Upper lobe of left lung (tissue), 6 donors: Measurements from ENCODE around the gene PCSK9. TPM values are rescaled to one million over a fixed set of nuclear protein-coding genes. Genes with fewer than 3 reads are reported as not detected.

Experiments
- ATAC-seq, 2 donors: fragments of 200-7000 bp; cut with Tn5 transposase; one replicate each; pipeline ENCODE4 v1.9.1; 2022; ENCODE audit warnings: mild to moderate bottlenecking in 2 of 2, moderate library complexity in 2 of 2; ENCODE audit not compliant: low FRiP score in 2 of 2
- DNase-seq, 2 donors: peaks; one replicate each; pipeline ENCODE4 v3.0.0-alpha.2; 2019 to 2020
- H3K27ac ChIP-seq, 4 donors: fragments of 200-600 bp; sonication (generic); one replicate each; pipeline ENCODE4 v1.5.1; 2016 to 2019
- H3K27me3 ChIP-seq, 4 donors: fragments of 200-600 bp; sonication (generic); one replicate each; pipeline ENCODE4 v1.5.1; 2017 to 2019
- H3K36me3 ChIP-seq, 4 donors: fragments of 200-600 bp; sonication (generic); one replicate each; pipeline ENCODE4 v1.5.1; 2016 to 2019
- H3K4me1 ChIP-seq, 4 donors: fragments of 200-600 bp; sonication (generic); one replicate each; pipeline ENCODE4 v1.5.1; 2018 to 2019
- H3K4me3 ChIP-seq, 4 donors: fragments of 200-600 bp; sonication (generic); one replicate each; pipeline ENCODE4 v1.5.1; 2017 to 2019; ENCODE audit warnings: mild to moderate bottlenecking in 2 of 4, moderate library complexity in 1 of 4
- H3K9me3 ChIP-seq, 4 donors: fragments of 200-600 bp; sonication (generic); one replicate each; pipeline ENCODE4 v1.5.1; 2018 to 2019
- EP300 ChIP-seq, 4 donors: sonication (generic); formaldehyde crosslinking; IDR thresholded peaks; one replicate each; pipeline ENCODE4 v1.5.1; 2017; ENCODE audit warnings: antibody characterized with exemption in 4 of 4, control low read depth in 2 of 4
- POLR2A ChIP-seq, 4 donors: fragments of 450-650 bp; IDR thresholded peaks; one replicate each; pipeline ENCODE4 v1.5.1; 2016 to 2017; ENCODE audit warnings: antibody characterized with exemption in 4 of 4, mild to moderate bottlenecking in 2 of 4
- POLR2AphosphoS5 ChIP-seq, 2 donors: sonication (generic); formaldehyde crosslinking; IDR thresholded peaks; one replicate each; pipeline ENCODE4 v1.5.1; 2017; ENCODE audit warnings: antibody characterized with exemption in 2 of 2
- WGBS, 2 donors: methylation state at CpG; one replicate each; pipeline ENCODE4 v1.1.5; 2017 to 2018; 5-methylcytosine and 5-hydroxymethylcytosine counted together
- total RNA-seq, 6 donors: library from RNA; depleted of rRNA in 4 of 6; stranded (reverse); fragments of >200 nt in 4 of 6; gene quantifications; one replicate each; pipeline versions ENCODE4 v1.1.0 to v1.2.1, GENCODE V29; 2016 to 2021
- TF ChIP-seq, protein P1 (sequence below), 6 experiments: fragments of 450-650 bp in 4 of 6; fragments of 200-600 bp in 2 of 6; sonication (generic) in 2 of 6; IDR thresholded peaks; one replicate each; pipeline ENCODE4 v1.5.1; 2016 to 2019; ENCODE audit warnings: antibody characterized with exemption in 6 of 6
- donor health status: DM: no; HTN: no; CAD: no; lungs with moderate emphysema.
- donor health status: DM: no; HTN: yes; CAD: no; lungs with severe emphysema.

The PCSK9 gene
- total RNA-seq, 6 donors from 2014 or later = 9.4 to 63.9 (median 31.5) TPM

DNA sequence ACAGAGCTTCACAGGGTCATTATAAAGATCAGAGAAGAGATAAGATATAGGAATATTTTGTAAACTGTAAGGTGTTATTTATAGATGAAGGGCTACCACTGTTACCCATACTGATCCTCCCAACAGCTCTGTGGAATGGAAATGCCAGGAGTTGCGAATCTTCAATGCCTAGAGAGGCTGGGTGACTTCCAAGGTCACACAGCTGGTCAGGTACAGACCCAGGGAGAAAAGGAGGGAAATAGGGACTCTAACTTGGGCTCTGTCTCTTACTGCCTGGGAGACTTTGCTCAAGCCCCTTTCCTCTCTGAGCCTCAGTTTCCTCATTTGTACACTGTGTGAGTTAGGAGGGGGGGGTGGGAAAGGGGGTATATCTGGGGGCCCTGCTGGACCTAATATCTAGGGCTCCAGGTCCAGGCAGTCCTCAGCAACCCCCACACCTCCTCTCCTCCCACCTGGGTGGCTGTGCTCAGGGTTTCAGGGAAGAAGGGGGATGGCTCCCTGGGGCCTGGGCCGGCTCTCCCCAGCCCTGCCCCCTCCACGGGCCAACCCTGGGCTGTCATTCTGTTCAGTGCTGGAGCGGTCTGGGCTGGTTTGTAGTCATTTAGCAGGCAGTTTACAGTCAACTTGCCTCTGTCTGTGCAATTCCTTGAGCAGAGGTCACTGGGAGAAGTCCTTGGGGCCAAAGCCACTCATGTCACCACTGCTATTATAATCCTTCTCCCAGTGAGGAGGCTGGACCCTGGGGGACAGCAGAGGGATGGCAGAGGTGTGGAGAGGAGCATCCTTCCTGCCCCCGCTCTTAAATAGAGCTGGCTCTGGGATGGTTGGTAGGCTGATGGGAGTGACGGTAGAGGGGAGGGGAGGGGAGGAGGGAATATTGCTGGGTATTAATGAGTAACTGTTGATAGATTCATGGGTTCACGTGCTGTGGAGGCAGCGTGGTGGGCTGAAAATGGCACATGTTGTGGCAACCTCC, 39.0 kb upstream of the PCSK9 start:
- H3K27me3 ChIP-seq = peaks cover 0 to 10% (median 4%) of the 10 kb centered on the region in 4 donors

GRCh38 chr1:55001311-55001710, 38.0 kb upstream of the PCSK9 start:
- H3K27me3 ChIP-seq = peaks cover 0 to 10% (median 4%) of the 10 kb centered on the region in 4 donors
- H3K4me1 ChIP-seq = peaks cover 8% of the 10 kb centered on the region in 4 donors
- H3K4me3 ChIP-seq = no peak overlapping the region
- ATAC-seq = no peak
- 86 to 89% methylated on average over 4 of the region's 4 CpGs for WGBS, 2 donors
- H3K9me3 ChIP-seq = no peaks in the 10 kb centered on the region
- H3K27ac ChIP-seq = no peak overlapping the region
- TF ChIP-seq POLR2A (IDR thresholded peaks at IDR 0.05) = no peak
- TF ChIP-seq POLR2AphosphoS5 (IDR thresholded peaks at IDR 0.05) = no peak
- TF ChIP-seq, protein P1, sequence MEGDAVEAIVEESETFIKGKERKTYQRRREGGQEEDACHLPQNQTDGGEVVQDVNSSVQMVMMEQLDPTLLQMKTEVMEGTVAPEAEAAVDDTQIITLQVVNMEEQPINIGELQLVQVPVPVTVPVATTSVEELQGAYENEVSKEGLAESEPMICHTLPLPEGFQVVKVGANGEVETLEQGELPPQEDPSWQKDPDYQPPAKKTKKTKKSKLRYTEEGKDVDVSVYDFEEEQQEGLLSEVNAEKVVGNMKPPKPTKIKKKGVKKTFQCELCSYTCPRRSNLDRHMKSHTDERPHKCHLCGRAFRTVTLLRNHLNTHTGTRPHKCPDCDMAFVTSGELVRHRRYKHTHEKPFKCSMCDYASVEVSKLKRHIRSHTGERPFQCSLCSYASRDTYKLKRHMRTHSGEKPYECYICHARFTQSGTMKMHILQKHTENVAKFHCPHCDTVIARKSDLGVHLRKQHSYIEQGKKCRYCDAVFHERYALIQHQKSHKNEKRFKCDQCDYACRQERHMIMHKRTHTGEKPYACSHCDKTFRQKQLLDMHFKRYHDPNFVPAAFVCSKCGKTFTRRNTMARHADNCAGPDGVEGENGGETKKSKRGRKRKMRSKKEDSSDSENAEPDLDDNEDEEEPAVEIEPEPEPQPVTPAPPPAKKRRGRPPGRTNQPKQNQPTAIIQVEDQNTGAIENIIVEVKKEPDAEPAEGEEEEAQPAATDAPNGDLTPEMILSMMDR (IDR thresholded peaks at IDR 0.05) = no peak
- H3K36me3 ChIP-seq = no peaks in the 10 kb centered on the region
- DNase-seq = no peak

More for the DNA sequence above, 39.0 kb upstream of the PCSK9 start:
- Histone ChIP-seq H3K4me3 (no peak overlapping the region), H3K9me3 (no peaks in the 10 kb centered on the region), H3K4me1 (peaks cover 8 to 11% (median 10%) of the 10 kb centered on the region in 4 donors), H3K36me3 (no peaks in the 10 kb centered on the region), H3K27ac (no peak overlapping the region)
- 72 to 78% methylated on average over 6 to 8 of the region's 8 CpGs for WGBS, 2 donors
- DNase-seq (peak in 1 of 2 donors; percentile 45), ATAC-seq (no peak)
- TF ChIP-seq POLR2A (IDR thresholded peaks at IDR 0.05) (no peak), EP300 (IDR thresholded peaks at IDR 0.05) (no peak), POLR2AphosphoS5 (IDR thresholded peaks at IDR 0.05) (no peak)
- TF ChIP-seq, protein P1 (IDR thresholded peaks at IDR 0.05) = no peak

- H3K9me3 ChIP-seq = no peaks in the 10 kb centered on the region
- H3K4me3 ChIP-seq = no peak overlapping the region
- H3K4me1 ChIP-seq = no peaks in the 10 kb centered on the region
- ATAC-seq (no peak), DNase-seq (no peak)
- no peaks in the 10 kb centered on the region for H3K36me3 ChIP-seq
- H3K27me3 ChIP-seq = no peaks in the 10 kb centered on the region
- WGBS, 2 donors = 52 to 66% methylated on average over 2 of the region's 2 CpGs
- TF ChIP-seq, protein P1 (IDR thresholded peaks at IDR 0.05) = no peak
- TF ChIP-seq EP300 (IDR thresholded peaks at IDR 0.05) = no peak
- TF ChIP-seq POLR2A (IDR thresholded peaks at IDR 0.05) = no peak
- TF ChIP-seq POLR2AphosphoS5 (IDR thresholded peaks at IDR 0.05) = no peak
- H3K27ac ChIP-seq = no peak overlapping the region
Measured at GRCh38 chr1:55002686-55003085, 36.7 kb upstream of the PCSK9 start.

GRCh38 chr1:55005351-55006140, 33.8 kb upstream of the PCSK9 start:
- H3K9me3 ChIP-seq = no peaks in the 10 kb centered on the region
- H3K4me1 ChIP-seq = no peaks in the 10 kb centered on the region
- H3K27ac ChIP-seq = no peak overlapping the region
- no peaks in the 10 kb centered on the region for H3K27me3 ChIP-seq
- DNase-seq = no peak
- 90 to 91% methylated on average over 4 to 10 of the region's 10 CpGs for WGBS, 2 donors
- TF ChIP-seq POLR2AphosphoS5 (IDR thresholded peaks at IDR 0.05) (no peak), EP300 (IDR thresholded peaks at IDR 0.05) (no peak), POLR2A (IDR thresholded peaks at IDR 0.05) (no peak)
- TF ChIP-seq, protein P1 (IDR thresholded peaks at IDR 0.05) = no peak
- H3K36me3 ChIP-seq = no peaks in the 10 kb centered on the region
- ATAC-seq = no peak
- H3K4me3 ChIP-seq = no peak overlapping the region
